Posterior vena cava (tissue), 2 donors: ENCODE data around the gene ARMC6. TPM values are rescaled to one million over a fixed set of nuclear protein-coding genes. Genes with fewer than 3 reads are reported as not detected.
A peak's percentile ranks its signal among the peaks of the same experiment; 100 is the strongest.

Source experiments
- DNase-seq: peaks from one replicate; pipeline ENCODE4 v3.0.0-alpha.2; 2020; ENCODE audit warnings: low spot score
- intact Hi-C, 2 donors: fragments of 100-400 bp; cut with DNase I; formaldehyde crosslinking; loops; one replicate each; pipeline versions ENCODE4 v1.14.1 to v1.14.2; 2022 to 2023
- long read RNA-seq, 2 donors: library from polyadenylated mRNA; unstranded; transcript quantifications; one replicate each; pipeline ENCODE4 v2.0.0, GENCODE V29; 2020 to 2021
- total RNA-seq, 2 donors: library from RNA; stranded (reverse); fragmentation: NEBNext Ultra II Directional; extraction: Animal tissue kit (Norgen Biotek cat#: 25700); gene quantifications; one replicate each; pipeline ENCODE4 v1.2.1, GENCODE V29; 2021
- donor health status: DM: yes; HTN: yes; CAD: no.
- donor health status: DM: yes; HTN: yes; CAD: no.

Gene ARMC6
- 10 to 100 TPM; 12.6 to 19.3 TPM for total RNA-seq
- long read RNA-seq, donor 1, transcript ARMC6-202 (8 exons, 2,383 nt) = major isoform, 14 of 19 reads
- long read RNA-seq, donor 1, partial matches to known transcripts = 0 of 19 reads
- long read RNA-seq, donor 1, other reads (novel, unspliced or antisense) = 1 of 19 reads
- long read RNA-seq, donor 2, transcript ARMC6-202 (8 exons, 2,383 nt) = major isoform, 56 of 104 reads
- long read RNA-seq, donor 2, transcript ARMC6-201 (8 exons, 2,412 nt) = minor isoform, 14 of 104 reads
- long read RNA-seq, donor 2, transcript ARMC6-206 (9 exons, 2,488 nt) = minor isoform, 12 of 104 reads
- long read RNA-seq, donor 2, partial matches to known transcripts = 9 of 104 reads
- long read RNA-seq, donor 2, other reads (novel, unspliced or antisense) = 13 of 104 reads

DNA sequence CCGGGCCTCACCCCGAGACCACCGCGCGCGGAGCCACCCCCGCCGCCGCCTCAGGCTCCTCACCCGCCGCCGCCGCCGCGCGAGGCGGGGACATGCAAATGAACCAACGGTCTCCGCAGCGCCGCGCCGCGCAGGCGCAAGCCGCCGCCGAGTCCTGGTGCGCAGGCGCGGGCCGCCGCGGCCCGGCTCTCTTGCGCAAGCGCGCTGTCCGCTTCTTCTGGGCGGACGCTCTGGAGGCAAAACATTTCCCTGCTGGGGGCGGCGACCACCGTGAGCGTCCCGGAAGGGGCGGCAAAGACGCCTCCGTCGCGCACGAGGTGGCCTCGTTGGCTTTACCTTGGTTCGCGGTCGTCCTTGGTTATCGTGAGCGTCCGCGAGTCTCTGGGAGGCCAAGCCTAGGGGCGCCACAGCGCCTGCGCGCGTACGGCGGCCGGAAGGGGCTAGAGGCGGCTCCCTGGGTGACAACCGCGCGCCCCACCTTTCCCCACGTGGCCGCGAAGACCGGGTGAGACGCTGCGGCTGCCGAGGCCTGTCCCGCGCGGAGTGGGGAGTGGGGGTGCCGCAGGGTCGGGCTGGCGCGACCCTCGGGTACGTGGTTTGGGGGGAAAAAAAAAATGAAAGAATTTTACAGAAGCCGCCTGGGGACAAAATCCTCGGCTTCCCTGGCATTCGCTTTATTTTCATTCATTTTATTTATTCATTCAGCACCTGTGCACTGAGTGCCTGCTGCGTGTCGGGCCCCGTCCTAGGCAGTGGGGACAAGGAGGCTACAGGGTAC is at the start of gene ARMC6, which contains the start of gene SUGP2:
TSS of gene ARMC6 (plus strand) at position 178 of the 778 bp plus-strand sequence. CDS start 607 bp downstream, outside the sequence.
TSS of gene SUGP2 (minus strand) at position 92 of the 778 bp plus-strand sequence. CDS start 2,446 bp downstream, outside the sequence.
- peak; percentile 96 for DNase-seq
- intact Hi-C loops = no loop called here

GRCh38 chr19:18984251-18984650 is 49.2 kb upstream of the ARMC6 start:
- intact Hi-C loops = no loop called here
- no peak for DNase-seq

- DNase-seq = no peak
- intact Hi-C loops = no loop called here
Measured at GRCh38 chr19:18985257-18985656, 48.1 kb upstream of the ARMC6 start.

GRCh38 chr19:18987456-18987855 is 45.9 kb upstream of the ARMC6 start:
- DNase-seq = no peak
- intact Hi-C loops = no loop called here

GRCh38 chr19:18989316-18989715 is 44.1 kb upstream of the ARMC6 start:
- intact Hi-C loops = no loop called here
- no peak for DNase-seq

DNA sequence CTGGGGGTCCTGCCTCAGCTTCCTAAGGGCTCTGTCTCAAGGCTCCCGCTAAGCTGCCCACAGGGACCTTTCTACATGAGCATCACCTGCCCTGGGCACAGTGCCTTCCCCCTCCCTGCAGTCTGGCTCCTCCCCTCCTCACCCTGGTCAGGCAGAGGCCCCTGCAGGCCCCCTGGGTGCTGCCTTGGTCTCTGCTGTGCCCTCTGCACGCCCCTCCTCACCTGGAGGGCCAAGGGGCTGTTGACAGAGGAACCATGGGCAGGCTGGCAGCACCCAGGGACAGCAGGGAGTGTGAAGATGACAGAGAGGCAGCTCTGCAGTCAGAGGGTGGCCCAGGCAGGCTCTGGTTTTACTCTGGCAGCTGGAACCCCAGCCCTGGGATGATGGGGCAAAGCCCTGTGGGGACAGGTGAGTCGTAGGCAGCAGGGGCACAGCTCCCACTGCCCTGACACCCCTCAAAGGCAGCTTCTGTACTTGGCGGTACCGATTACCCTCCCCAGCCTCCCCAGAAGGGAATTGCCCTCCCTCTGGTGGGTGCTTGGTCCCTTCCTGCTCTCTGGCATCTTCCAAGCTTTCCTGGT is 43.2 kb upstream of the ARMC6 start:
- no peak for DNase-seq
- intact Hi-C loops = no loop called here

DNA sequence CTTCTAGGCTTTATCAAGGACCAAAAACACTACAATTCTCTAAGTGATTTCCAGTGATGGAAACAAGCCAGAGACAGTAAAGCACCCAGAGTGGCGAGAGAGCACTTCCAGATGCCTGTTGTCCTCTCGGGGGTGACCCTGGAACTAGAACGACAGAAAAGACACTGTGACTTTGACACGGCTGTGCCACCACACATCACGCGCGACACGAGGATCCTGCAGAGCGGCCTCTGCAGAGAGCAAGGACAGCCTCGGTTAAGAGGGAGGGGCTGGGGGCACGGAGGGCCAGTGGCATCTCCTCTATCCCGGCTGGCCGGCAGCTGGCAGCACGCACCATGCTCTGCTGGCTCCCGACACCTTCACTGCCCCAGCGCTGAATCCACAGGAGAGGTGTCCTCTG is 42.4 kb upstream of the ARMC6 start:
- DNase-seq = no peak
- intact Hi-C loops = no loop called here

DNA sequence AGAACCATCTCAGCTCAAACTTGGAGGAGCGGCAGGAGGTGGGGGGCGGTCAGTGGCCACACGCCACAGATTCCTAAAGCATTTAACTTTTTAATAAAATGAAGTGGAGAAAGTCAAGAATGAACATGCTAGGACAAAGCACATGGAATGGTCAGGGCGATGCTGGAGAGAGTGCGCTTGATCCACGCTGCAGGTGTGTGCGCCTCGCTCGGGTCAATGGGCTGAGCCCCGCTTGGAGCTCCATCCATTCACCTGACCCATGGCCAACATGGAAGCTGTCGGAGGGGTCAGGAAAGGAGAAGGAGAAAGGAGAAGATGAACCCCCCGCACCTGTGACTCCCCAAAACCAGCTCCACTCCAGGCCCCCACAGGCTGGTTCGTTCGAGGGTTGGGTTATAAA is 41.9 kb upstream of the ARMC6 start:
- DNase-seq = no peak
- intact Hi-C loops = no loop called here

DNA sequence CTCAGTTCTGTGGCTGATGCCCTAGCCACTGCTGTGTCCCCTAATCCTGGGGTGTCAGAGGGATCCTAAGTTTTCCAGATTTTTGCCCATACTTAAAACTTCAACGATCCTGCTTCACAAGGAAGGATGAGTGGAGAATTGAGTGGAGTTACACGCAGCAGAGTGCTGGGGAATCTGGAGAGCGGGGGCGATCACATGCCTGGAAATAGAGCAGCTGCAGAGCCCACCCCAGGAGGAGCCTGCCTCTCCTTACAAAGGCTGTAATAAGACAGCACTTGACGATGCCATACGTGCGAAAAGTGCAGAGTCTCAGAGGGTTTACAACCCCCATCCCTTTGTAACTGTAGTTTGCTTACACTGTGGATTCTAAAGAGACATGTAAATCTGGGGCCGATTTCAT is 40.7 kb upstream of the ARMC6 start:
- intact Hi-C loops = no loop called here
- DNase-seq = no peak

GRCh38 chr19:18993115-18993514 is 40.3 kb upstream of the ARMC6 start:
- intact Hi-C loops = no loop called here
- DNase-seq = no peak

GRCh38 chr19:18995804-18996241 is 37.6 kb upstream of the ARMC6 start:
- intact Hi-C loops = no loop called here
- DNase-seq = peak; percentile 86

GRCh38 chr19:18996351-18996750 is 37.1 kb upstream of the ARMC6 start:
- intact Hi-C loops = no loop called here
- no peak for DNase-seq

DNA sequence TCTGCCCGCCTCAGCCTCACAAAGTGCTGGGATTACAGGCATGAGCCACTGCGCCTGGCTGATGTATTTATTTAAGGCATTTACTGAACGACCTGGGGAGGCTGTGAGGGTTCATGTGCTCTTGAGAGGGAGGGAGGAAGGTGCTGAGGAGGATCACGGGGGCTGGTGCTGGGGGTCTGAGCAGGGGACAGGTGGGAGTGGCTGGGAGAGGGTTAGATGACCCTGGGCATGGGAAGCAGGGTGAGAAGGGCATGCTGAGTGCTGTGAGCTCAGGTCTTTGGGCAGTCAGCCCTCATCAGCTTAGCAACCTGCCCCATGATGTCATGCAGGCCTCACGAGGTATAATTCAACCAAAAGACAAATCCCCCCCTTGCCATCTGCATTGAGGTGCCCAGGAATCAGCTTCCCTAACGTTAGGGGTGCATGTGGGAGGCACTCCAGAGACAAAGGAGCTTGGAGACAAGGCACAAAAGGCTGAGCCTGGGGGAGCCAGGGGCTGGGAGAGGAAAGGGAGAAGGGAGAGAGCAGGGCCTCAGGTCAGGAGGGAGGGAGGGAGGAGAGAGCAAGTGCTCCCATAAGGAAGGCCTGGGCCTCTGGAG is 36.5 kb upstream of the ARMC6 start:
- no peak for DNase-seq
- intact Hi-C loops = no loop called here

DNA sequence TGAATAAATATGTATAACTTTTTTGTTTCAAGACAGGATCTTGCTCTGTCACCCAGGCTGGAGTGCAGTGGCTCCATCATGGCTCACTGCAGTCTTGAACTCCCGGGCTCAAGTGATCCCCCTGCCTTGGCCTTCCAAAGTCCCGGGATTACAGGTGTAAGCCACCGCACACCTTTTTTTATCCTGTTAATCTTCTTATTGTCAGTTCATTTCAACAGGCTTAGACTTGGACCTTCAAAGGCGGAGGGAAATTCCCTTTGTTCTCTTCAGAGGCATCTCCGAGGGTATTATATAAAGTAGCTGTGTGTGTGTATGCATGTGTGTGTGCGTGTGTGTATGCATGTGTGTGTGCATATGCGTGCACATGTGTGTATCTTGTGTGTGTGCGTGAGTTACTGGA is 35.1 kb upstream of the ARMC6 start:
- no peak for DNase-seq
- intact Hi-C loops = no loop called here

DNA sequence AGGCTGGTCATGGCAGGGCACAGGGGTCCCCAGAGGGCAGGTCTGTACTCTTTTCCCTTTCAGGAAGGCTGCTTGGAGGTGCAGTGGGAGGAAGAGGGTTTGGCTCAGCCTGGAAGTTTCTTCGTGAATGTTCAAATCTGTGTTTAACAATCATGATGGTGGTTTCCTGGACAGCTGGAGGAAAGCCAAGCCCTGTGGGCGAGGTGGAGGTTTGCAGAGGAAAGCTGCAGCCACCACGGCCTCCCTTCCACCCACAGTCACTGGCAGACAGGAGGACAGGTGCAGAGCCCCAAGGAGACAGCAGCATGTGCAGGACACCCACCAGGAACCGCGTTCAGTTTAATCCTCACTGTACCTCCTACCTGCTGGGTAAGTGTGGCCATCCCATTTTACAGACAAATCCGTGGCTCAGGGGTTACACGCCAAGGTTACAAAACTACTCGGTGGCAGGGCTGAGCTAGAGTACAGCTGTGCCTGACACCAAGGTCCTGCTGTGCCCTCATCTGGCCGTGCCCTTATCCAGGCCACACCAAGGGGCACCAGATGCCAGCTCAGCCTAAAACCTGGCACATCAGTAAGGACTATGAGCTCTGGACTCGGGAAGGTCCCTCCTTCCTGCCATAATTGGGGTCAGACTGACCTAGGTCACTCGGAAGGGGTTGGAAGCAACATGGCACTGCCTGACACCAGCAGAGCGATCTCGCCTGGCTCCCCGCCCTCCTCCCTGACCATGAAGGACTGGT is 34.2 kb upstream of the ARMC6 start:
- intact Hi-C loops = no loop called here
- no peak for DNase-seq

GRCh38 chr19:18999896-19000620 is 33.3 kb upstream of the ARMC6 start:
- intact Hi-C loops = no loop called here
- no peak for DNase-seq

DNA sequence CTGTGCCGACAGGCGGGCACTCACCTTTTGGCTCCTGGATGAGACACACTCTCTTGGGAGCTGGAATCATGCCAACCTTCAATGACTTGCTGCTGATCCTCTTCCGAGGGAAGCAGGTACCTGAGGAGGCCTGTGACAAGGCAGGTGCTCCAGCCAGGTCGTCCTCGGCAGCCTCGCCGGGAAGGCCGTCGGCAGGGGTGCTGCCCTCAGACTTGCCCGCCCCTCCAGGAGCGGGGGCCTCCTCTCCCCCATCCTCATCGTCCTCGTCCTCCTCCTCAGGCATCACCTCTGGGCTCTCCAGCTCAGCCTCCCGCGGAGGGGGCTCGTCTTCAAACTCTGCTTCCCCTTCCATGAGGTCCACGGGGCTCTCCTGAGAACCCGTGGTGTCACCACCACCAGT is 29.3 kb upstream of the ARMC6 start:
- intact Hi-C loops = no loop called here
- no peak for DNase-seq

DNA sequence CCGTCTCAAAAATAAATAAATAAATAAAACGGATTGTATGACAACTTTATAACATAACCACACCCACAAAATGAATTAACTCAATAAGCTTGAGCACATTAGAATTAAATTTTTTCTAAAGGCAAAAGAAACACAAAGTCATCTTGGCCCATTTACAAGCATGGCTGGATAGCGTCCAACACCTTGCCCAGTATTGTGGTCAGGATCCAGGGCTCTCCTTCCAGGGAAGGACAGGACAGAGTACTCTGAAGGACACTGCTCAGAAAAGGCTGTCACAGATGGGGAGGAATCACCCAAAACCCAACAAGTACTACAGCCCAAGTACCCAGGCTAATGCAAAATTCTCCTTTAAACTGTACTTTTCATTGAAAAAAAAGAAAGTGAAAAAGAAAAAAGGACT is 27.2 kb upstream of the ARMC6 start:
- DNase-seq = no peak
- intact Hi-C loops = no loop called here

DNA sequence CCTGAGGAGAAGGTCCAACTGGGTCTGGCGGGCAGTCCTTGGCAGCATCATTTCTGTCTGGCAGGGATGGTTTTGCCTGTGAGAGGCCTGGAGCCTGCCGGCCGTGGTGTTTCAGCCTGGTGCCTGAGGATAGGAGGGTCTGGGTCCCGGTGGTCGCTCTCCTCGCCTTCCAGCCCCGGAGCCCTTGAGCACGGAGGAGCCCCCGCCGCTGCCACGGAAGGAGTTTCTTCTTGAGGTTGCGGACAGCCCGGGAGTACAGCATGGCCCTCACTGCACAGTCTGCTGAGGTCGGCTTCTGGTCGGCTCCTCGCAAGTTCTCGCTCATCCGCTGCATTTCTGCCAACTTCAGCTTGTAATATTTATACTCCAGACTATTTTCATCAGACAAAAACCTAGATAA is 23.5 kb upstream of the ARMC6 start:
- no peak for DNase-seq
- intact Hi-C loops = no loop called here
